ENCODE data around the gene TLE4.

The TLE4 gene

DNA sequence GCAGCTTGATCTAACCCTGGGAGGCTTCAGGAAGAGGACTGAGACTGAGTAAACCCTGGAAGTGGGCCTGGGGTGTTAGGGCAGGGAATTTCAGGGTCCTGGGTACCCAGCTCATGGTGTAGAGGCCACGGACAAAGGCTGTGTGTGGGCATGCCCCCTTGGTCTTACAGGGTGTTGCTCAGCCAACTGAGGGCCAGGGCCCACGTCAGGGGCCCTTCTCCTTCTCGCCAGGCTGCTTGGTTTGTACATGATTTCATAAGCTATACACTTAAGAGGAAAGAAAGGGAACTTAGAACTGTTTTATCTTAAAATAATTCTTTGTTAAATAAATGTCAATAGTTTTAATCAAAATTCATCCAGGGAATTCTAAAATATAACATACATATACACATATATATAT, 95.4 kb downstream of the TLE4 start:
- no peak for DNase-seq

DNA sequence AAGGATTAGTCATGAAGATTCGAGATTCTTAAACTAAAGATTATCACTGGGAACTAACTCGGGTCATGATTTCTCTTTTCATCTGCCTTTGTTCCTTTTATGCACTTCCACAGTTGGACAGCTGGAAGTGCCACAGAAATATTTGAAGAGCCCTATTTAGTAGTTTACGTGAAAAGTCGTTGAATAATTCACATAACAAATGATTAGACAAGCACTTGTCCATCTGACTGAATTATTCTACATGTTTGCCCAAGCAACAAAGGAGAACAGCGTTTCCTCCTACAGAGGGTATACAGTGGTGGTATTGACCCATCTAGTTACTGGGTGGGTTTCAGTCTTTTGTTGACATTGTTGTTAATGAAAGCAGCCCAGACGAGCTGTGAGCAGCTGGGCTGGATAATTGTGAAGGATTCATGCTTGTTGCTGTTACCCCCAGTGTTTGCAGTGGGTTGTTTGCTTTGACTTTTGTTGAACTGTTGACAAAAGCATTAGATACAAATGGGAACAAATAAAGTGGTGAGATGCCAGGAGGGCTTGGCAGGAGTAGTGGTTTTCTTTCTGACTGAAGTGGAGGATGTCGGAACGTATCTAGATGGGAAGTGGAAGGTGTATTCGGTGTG, 96.2 kb downstream of the TLE4 start:
- no peak for DNase-seq

DNA sequence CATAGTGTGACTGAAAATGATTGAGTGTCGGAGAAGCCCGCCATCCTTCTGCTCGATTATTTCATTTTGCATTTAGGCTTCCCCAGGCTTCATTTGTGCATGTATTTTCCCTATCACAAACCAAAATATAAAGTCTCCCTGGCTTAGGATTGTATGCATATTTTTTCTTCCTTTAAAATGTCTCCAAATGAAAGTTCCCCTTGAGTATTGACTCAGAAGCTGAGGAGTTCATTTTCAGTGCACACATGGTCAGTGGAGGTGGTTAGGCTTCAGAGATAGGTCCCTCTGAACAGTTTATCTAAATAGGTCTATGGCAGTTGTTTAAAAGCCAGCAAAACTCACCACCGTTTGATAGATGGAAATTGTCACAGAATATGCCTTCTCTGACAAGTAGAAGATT, 97.2 kb downstream of the TLE4 start:
- DNase-seq: no peak

GRCh38 chr9:79670269-79670961, 98.7 kb downstream of the TLE4 start:
- no peak for DNase-seq

- DNase-seq: no peak
Observed at GRCh38 chr9:79671558-79671957, 99.8 kb downstream of the TLE4 start.

- no peak for DNase-seq
Observed at GRCh38 chr9:79672236-79672635, 100.5 kb downstream of the TLE4 start.

DNA sequence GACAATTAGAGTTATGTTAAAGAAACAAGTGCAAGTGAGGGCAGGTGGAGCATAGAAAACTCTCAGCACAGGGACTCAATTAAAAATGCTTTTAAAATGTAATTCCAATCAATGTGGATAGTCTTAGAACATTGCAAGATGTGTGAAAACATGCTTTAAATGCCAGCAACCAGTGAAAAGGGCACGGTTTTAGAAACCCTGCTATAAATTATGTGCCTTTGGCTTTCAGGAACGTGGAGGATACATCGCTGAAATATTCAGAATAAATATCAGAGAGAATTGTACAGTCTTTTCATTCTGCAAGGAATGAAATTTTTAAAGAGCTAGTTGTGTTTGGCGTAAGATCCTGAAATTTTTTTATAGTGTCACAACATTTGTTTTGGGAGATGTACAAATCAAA, 101.1 kb downstream of the TLE4 start:
- no peak for DNase-seq

DNA sequence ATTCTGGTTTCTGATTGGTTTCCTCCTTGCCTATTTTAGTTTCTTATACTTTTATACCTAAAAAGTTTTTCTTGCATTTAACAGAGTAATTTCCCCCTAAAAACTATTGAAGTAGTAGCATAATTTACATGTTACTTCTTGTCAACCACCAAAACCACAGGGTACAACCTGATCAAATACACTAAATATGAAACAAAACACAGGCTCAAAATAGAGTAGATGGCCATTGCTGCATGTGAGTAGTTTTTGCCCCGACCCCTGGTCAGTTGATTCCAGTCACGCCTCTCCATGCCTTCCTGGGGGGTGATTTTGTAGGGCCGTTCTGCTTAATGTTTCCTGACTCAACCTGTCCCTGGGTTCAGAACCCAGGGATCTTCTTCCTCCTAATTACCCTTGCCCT, 101.8 kb downstream of the TLE4 start:
- no peak for DNase-seq

- no peak for DNase-seq
Observed at GRCh38 chr9:79674052-79674777, 102.5 kb downstream of the TLE4 start.

GRCh38 chr9:79681576-79681975, 109.8 kb downstream of the TLE4 start:
- DNase-seq: no peak

DNA sequence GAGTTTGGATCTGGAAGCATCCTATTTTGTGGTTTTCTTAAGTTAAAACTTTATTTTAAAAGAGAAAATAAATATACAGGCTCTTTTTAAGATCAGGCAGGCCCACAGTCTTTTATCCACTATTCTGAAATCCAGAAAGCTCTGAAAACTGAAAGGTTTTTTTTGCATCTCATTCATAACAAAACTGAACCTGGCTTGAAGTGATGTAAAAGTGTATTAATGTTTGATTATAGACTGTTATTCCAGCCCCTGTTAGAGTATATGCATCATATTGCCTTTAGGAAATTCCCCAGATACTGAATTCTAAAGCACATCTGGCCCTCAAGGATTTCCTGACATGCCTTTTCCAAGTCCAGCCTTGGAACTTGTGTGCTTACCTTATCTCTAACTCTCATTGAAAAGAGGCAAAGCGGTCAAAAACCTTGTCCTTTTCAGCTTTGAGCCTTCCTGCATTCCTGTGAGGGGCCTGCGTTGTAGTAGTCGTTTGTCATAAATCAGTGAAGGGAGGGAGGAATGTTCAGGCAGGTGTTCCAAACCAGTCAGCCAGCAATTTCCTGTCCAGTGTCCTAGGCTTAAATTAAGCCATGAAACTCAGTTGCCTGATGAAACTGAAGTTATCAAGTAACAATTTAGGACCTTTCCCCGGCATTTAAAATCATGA, 110.4 kb downstream of the TLE4 start:
- no peak for DNase-seq

GRCh38 chr9:79684059-79684458, 112.3 kb downstream of the TLE4 start:
- no peak for DNase-seq

DNA sequence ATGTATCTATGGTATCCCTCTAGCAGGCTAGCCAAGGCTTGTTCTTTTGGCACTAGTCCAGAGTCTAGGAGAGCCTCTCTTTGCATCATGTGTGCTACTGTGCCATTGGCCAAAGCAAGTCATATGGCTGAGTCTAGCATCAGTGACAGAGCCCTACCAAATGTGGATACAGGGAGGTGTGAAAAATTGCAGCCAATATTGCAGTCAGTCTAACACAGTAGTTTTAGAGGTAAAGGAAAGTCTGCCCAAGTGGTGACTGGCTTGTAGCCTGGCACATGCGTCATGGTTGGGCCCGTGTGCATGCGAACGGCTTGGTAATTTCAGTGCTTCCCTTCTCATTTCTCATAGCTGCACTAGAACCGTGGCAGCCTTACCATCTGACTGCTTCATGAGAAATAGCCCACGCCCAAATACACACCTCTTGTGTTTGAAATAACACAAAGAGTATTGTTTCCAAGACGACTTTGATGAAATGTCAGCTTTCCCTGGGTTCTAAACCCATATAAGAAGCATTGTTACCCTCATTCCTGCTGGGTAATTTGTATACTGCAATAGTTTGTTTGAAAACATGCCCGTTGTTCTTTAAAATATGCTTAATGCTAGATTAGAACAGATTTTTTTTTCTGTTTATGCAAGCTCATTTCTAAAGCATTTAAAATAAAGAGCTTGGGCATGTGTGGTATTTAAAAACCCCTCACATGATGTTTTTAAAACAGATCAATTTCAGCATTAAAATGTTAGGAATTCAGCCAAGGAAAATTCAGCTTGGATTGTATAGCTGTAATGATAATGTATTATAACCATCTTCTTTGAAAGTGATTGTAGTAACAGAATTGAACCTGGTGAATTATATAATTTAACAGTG, 113.2 kb downstream of the TLE4 start:
- no peak for DNase-seq

- DNase-seq: no peak
Observed at GRCh38 chr9:79685577-79685976, 113.8 kb downstream of the TLE4 start.

GRCh38 chr9:79686381-79687130, 114.8 kb downstream of the TLE4 start:
- DNase-seq: no peak

DNA sequence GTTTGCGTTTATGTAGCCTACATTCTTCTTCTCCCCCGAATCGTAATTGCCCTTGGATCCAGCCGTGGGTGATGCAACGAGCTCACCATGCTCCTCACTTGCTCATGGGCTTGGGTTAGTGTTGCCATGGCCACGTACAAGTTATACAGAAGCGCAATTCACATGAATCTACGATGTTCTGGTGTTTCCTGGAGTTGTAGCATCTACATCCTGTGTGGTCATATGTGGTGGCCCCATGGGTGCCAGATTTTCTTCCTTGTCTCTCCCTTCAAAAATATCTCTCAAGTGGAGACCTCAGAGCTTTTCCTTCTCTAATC, 115.3 kb downstream of the TLE4 start:
- DNase-seq: no peak

DNA sequence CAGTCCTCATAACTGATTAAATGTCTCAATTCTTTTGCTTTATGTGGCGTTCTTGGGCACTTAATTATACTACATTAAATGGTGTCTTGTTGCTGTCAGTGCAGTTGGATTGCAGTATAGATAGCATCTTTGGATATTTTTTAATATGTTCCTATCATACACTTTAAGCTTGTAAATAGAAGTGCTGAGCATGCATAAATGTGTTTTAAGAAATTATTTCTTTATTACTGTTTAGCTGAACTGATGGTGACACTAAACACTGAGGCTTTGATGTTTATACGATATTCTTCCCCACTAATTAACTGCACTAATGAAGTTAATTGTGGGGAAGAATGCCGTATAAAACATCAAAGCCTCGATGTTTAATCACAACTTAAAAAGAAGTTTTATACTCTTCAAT, 116.6 kb downstream of the TLE4 start:
- no peak for DNase-seq

DNA sequence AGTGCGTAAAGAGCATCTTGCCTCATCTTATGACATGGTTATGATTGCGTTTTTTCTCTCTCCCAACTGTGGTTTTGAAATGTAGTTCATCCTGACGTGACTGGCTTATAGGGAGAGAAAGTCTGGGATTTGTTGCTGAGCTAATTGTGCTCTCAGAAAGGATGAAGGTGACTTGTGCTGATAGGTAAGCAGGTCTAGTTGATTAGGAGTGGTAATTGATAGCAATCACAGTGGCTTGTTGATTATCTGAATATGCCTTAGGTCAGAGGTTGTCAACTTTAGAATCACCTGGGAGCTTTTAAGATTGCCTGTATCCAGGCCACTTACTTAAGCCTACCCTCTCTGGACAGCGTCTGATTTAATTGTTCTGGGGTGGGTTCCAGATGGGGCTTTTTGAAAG, 117.8 kb downstream of the TLE4 start:
- DNase-seq: no peak

- no peak for DNase-seq
Observed at GRCh38 chr9:79691496-79691895, 119.7 kb downstream of the TLE4 start.

- no peak for DNase-seq
Observed at GRCh38 chr9:79692857-79693571, 121.2 kb downstream of the TLE4 start.

DNA sequence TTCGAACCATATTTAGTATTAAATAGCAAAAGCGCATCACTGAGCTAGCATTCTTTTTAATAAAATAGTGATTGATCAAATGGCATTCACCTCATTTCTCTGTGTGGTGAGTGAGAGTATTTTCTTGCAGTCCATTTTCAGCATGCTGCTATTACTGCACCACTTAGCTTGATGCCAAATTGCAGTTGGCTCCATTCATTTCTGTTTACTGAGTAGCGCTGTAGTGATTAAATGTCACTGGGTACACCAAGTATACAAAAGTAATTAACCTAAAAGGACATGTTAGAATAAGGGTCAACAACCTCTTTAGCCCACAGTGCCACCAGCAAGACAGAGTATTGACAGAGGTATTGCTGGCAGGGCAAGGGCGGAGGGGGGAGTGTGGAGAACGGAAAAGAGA, 122.0 kb downstream of the TLE4 start:
- DNase-seq: no peak

GRCh38 chr9:79694208-79694607, 122.4 kb downstream of the TLE4 start:
- no peak for DNase-seq

Data from stimulated activated CD4-positive, alpha-beta T cell treated with anti-CD3 and anti-CD28 coated beads, Interleukin-4, amount 100 ng/mL, for 24 hours (primary cell).